GM21717 (cell line): ENCODE data around the gene SOX12.

ENCODE experiments used
- ATAC-seq: cut with Tn5 transposase; IDR thresholded peaks from one replicate; pipeline ENCODE4 v1.9.1; 2021; ENCODE audit warnings: mild to moderate bottlenecking, moderate library complexity; ENCODE audit not compliant: unreplicated experiment

Gene SOX12

GRCh38 chr20:301886-302848 lies 23.2 kb upstream of the SOX12 start:
- ATAC-seq, result no peak

- no peak for ATAC-seq
These were observed 19.6 kb upstream of the SOX12 start for GRCh38 chr20:305745-306144.

GRCh38 chr20:308427-309038 lies 16.8 kb upstream of the SOX12 start:
- ATAC-seq, result no peak

GRCh38 chr20:309306-309840 lies 16.0 kb upstream of the SOX12 start:
- ATAC-seq, result no peak

GRCh38 chr20:309841-310644 lies 15.3 kb upstream of the SOX12 start:
- ATAC-seq, result peak; percentile 65

GRCh38 chr20:310645-311044 lies 14.7 kb upstream of the SOX12 start:
- ATAC-seq, result no peak

- ATAC-seq, result no peak
These were observed 13.7 kb upstream of the SOX12 start for GRCh38 chr20:311609-312008.

GRCh38 chr20:312067-312466 lies 13.3 kb upstream of the SOX12 start:
- ATAC-seq, result no peak

- ATAC-seq, result no peak
These were observed 12.5 kb upstream of the SOX12 start for GRCh38 chr20:312866-313265.

GRCh38 chr20:313402-313801 lies 11.9 kb upstream of the SOX12 start:
- ATAC-seq, result no peak

GRCh38 chr20:313948-314347 lies 11.4 kb upstream of the SOX12 start:
- ATAC-seq, result no peak

- ATAC-seq, result no peak
These were observed 8.9 kb upstream of the SOX12 start for GRCh38 chr20:316316-317068.

GRCh38 chr20:324177-325044 lies 941 bp upstream of the SOX12 start:
- peak; percentile 46 for ATAC-seq

- ATAC-seq, result no peak
These were observed 715 bp downstream of the SOX12 start for GRCh38 chr20:325889-326644.

GRCh38 chr20:326645-327185 lies 1.4 kb downstream of the SOX12 start:
- no peak for ATAC-seq

- ATAC-seq, result no peak
These were observed 2.1 kb downstream of the SOX12 start for GRCh38 chr20:327186-328026.
